ENCODE measurements around the gene MXD4.

DNA sequence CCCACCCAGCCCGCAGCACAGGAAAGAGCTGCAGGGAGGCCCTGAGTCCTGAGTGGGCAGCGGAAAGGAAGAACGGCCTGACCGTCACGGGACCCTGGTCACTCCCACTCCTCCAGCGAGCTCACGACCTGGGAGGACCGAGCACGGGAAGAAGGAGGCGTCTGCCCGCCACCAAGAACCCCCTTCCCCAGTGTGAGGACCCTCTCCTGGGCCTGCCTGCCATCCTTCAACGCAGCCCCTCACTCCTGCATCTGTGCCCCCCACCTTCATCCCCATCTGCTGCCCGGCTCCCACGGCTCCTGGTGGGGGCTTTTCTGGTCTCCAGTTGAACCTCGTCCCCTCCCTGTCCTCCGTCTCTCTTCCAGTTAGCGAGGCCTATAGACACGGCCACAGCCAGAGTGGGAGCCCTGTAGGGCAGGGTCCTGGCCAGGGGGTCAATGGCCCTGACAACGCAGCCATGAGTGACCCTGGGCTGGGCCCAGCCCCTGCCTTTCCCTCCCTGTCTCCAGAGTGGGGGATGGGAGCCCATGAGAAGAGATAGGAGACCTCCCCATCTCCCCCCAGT, 41.3 kb upstream of the MXD4 start:
- TF ChIP-seq POLR2A (IDR thresholded peaks at IDR 0.05), result no peak
- TF ChIP-seq CTCF (IDR thresholded peaks at IDR 0.05 in 4 of 5, conservative IDR thresholded peaks at IDR 0.05 in 1 of 5), result no peak
